Measurements from ENCODE around the gene NAV3. TPM values are rescaled to one million over a fixed set of nuclear protein-coding genes. Genes with fewer than 3 reads are reported as not detected.

Gene NAV3
- total and polyA plus RNA-seq, 9 of the 15 experiments (the other 6 are each of a cell fraction or from before 2014, with no cell fraction given) = 0.04 TPM; not detected in 8

- H3K4me3 ChIP-seq = no peak overlapping the region
- ChIA-PET POLR2A (no interaction called here), CTCF (ENCODE audit: low intra/inter-chr PET ratio) (no interaction called here)
- no peaks in the 10 kb centered on the region for H3K9me1 ChIP-seq (ENCODE audit: control insufficient read depth, insufficient read depth, low read length)
- intact Hi-C loops (cut with micrococcal nuclease) (no loop called here), in situ Hi-C loops (cut with MboI) (no loop called here)
- H3K4me2 ChIP-seq (ENCODE audit: insufficient read depth, low read length) = no peak overlapping the region
- H3K4me1 ChIP-seq (replicated peaks in 1 of 2; ENCODE audit: control insufficient read depth in 2 of 2, insufficient read depth in 2 of 2, low read length in 2 of 2) = no peaks in the 10 kb centered on the region
- ATAC-seq (no peak), FAIRE-seq (no peak), DNase-seq (ENCODE audit: extremely low read depth in 1 of 4, low spot score in 3 of 4) (no peak)
- H3K27me3 ChIP-seq (ENCODE audit: control insufficient read depth in 2 of 2, insufficient read depth in 2 of 2, low read length in 2 of 2) = no peaks in the 10 kb centered on the region
- H2AFZ ChIP-seq (ENCODE audit: low read depth, low read length) = no peak overlapping the region
- no peak overlapping the region for H3K27ac ChIP-seq (ENCODE audit: extremely low read depth, low read depth, low read length)
- no peaks in the 10 kb centered on the region for H4K20me1 ChIP-seq (replicated peaks; ENCODE audit: control insufficient read depth, insufficient read depth, low read length)
- no peaks in the 10 kb centered on the region; the same call in 1 of the 2 replicates for H3K9me3 ChIP-seq (replicated peaks; ENCODE audit: control insufficient read depth, insufficient read depth, low read depth, low read length)
- no peak overlapping the region for H3K9ac ChIP-seq (ENCODE audit: insufficient read depth in 1 of 2, low read depth in 2 of 2, low read length in 2 of 2)
- H3K79me2 ChIP-seq (ENCODE audit: control insufficient read depth, insufficient read depth, low read length) = no peaks in the 10 kb centered on the region
- no TSS peak for BruUV-seq (replicated peaks)
- no peaks in the 10 kb centered on the region for H3K36me3 ChIP-seq (ENCODE audit: control insufficient read depth, insufficient read depth, low read length)
- TF ChIP-seq, protein P1, sequence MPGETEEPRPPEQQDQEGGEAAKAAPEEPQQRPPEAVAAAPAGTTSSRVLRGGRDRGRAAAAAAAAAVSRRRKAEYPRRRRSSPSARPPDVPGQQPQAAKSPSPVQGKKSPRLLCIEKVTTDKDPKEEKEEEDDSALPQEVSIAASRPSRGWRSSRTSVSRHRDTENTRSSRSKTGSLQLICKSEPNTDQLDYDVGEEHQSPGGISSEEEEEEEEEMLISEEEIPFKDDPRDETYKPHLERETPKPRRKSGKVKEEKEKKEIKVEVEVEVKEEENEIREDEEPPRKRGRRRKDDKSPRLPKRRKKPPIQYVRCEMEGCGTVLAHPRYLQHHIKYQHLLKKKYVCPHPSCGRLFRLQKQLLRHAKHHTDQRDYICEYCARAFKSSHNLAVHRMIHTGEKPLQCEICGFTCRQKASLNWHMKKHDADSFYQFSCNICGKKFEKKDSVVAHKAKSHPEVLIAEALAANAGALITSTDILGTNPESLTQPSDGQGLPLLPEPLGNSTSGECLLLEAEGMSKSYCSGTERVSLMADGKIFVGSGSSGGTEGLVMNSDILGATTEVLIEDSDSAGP (CRISPR knock-in tag; IDR thresholded peaks at IDR 0.05) = no peak
- TF ChIP-seq ZNF41 (CRISPR knock-in tag; conservative IDR thresholded peaks at IDR 0.05) = no peak
- no peak for TF ChIP-seq NR2F6 (CRISPR knock-in tag; IDR thresholded peaks at IDR 0.05)
- TF ChIP-seq CTCF (IDR thresholded peaks at IDR 0.05 in 2 of 3, conservative IDR thresholded peaks at IDR 0.05 in 1 of 3; ENCODE audit: insufficient read depth in 2 of 3, low read depth in 1 of 3, low read length in 3 of 3) = no peak
- no peak for TF ChIP-seq DLX4 (CRISPR knock-in tag; IDR thresholded peaks at IDR 0.05)
- no peak for TF ChIP-seq SP2 (IDR thresholded peaks at IDR 0.05; ENCODE audit: extremely low read depth, low read depth, low read length, poor library complexity, severe bottlenecking)
- no peak for TF ChIP-seq ATF6 (CRISPR knock-in tag; IDR thresholded peaks at IDR 0.05)
- TF ChIP-seq NR4A1 (CRISPR knock-in tag; IDR thresholded peaks at IDR 0.05) = no peak
- TF ChIP-seq NR4A1 (tag; IDR thresholded peaks at IDR 0.05) = no peak
- no peak for TF ChIP-seq MTF1 (CRISPR knock-in tag; IDR thresholded peaks at IDR 0.05; ENCODE audit: borderline replicate concordance)
- no peak for TF ChIP-seq CBX5 (IDR thresholded peaks at IDR 0.05; ENCODE audit: borderline replicate concordance, low read depth)
- no peak for TF ChIP-seq HSF4 (CRISPR knock-in tag; IDR thresholded peaks at IDR 0.05; ENCODE audit: borderline replicate concordance)
- no peak for TF ChIP-seq DIDO1 (tag; IDR thresholded peaks at IDR 0.05; ENCODE audit: low read depth)
These were observed 63.2 kb downstream of the NAV3 start for GRCh38 chr12:77893918-77894317.
